Retinal pigment epithelial cell (primary cell): ENCODE results near the gene ASB9.
A peak's percentile ranks its signal among the peaks of the same experiment; 100 is the strongest.

Source experiments
- DNase-seq: peaks from one replicate; pipeline ENCODE4 v3.0.0-alpha.2; 2010; ENCODE audit warnings: low read depth
- H3K4me3 ChIP-seq: 2 replicates; pipeline ENCODE4 v1.5.1; 2011; ENCODE audit warnings: mild to moderate bottlenecking, low read length, control low read depth, moderate library complexity
- TF ChIP-seq, protein P1 (sequence below): conservative IDR thresholded peaks from 2 replicates; pipeline ENCODE4 v1.5.1; 2011; ENCODE audit warnings: low read depth, low read length, control low read depth, inconsistent platforms

The ASB9 gene

DNA sequence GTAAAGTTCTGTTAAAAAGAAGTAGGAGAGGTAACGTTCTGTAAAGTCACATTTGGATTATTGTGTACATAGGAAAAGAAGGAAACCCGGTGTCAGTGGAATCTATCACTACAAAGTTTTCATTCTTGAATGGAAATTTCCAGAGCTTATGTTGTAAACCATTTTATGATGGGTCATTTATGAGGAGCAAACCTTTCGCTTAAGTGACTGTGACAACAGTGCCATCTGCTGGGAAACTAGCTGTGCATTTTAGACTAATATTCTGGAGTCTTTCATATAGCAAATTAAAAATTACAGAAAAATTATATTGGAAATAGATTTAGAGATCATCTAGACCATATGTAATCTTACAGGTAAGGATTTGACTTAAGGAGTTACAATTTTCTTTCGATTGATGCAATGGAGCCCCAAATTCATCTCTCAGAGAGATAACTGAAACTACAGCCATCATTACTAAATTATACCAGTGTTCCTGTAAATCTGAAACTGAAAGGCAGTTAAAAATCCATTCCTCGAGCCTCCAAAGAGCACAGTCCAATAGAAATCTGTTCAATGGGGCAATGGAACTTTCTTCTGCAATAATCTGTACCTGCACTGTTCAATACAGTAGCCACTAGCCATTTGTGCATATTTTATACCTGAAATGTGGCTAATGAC, 26.9 kb downstream of the ASB9 start:
- H3K4me3 ChIP-seq = no peak overlapping the region
- DNase-seq = no peak
- TF ChIP-seq, protein P1, sequence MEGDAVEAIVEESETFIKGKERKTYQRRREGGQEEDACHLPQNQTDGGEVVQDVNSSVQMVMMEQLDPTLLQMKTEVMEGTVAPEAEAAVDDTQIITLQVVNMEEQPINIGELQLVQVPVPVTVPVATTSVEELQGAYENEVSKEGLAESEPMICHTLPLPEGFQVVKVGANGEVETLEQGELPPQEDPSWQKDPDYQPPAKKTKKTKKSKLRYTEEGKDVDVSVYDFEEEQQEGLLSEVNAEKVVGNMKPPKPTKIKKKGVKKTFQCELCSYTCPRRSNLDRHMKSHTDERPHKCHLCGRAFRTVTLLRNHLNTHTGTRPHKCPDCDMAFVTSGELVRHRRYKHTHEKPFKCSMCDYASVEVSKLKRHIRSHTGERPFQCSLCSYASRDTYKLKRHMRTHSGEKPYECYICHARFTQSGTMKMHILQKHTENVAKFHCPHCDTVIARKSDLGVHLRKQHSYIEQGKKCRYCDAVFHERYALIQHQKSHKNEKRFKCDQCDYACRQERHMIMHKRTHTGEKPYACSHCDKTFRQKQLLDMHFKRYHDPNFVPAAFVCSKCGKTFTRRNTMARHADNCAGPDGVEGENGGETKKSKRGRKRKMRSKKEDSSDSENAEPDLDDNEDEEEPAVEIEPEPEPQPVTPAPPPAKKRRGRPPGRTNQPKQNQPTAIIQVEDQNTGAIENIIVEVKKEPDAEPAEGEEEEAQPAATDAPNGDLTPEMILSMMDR = peak; percentile 62

DNA sequence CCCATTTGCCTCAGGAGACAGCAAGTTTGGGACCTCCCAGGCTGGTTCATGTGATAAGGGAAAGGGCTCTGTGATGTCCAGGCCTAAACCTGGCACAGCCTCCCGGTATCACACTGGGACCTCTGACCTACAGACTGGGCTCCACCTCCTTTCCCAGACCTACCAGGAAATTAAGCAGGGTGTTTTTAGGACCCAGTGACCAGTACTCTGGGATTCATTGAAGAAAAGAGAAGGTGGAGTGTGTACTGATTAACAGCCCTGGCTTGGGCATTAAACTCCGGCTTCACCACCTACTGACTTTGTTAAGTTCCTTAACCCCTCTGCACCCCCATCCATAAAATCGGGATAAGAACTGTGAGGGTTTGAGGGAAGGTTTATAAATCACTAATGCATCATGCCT, 28.6 kb downstream of the ASB9 start:
- TF ChIP-seq, protein P1 = no peak
- DNase-seq = no peak
- no peak overlapping the region for H3K4me3 ChIP-seq

DNA sequence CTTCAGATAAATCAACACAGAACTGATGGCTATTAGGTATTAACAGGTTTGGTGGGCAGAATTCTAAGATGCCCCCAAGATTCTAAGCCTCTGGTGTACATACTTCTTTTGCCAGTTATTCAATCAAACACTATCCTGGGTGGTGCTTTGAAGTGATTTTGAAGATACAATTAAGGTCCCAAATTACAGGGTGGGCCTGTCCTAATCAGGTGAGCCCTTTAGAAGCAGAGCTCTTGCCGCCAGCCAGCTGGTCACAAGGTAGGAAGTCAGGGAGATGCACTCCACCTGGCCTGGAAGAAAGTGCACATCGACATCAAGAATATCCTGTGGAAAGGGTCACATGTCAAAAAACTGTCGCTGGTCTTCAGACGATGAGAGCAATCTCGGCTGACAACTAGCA, 29.5 kb downstream of the ASB9 start:
- no peak for DNase-seq
- H3K4me3 ChIP-seq = no peak overlapping the region
- TF ChIP-seq, protein P1 = no peak

DNA sequence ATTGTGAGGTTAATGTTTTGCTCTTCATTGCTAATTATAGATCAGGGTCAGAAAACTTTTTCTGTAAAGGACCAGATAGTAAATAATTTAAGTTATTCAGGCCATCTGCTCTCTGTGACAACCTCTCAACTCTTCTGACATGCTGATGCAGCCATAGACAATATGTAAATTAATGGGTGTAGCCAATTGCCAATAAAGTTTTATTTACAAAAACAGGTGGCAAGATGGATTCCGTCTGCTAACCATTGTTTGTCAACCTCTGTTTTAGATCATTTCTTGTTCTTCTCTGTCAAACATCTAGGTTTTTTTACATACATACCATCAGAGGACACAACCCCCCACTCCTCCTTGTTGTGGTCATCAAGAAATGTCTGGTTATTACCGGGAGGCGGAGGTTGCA, 33.7 kb downstream of the ASB9 start:
- DNase-seq = no peak
- H3K4me3 ChIP-seq = no peak overlapping the region
- TF ChIP-seq, protein P1 = no peak

DNA sequence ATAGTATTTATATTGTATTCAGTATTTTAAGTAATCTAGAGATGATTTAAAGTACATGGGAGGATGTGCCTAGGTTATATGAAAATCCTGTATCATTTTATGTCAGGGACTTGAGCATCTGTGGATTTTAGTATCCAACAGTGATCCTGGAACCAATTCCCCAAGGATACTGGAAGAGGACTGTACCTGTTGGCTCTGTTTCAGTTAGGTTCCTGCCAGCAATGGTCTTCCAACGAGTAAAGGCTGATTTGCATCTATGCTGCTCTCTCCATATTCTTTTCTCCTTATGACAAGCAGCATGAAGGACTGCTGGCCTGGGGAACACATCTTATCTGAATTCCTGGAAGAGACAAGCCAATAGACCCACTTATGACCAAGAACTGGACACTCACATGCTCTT, 34.9 kb downstream of the ASB9 start:
- H3K4me3 ChIP-seq = no peak overlapping the region
- no peak for DNase-seq
- TF ChIP-seq, protein P1 = no peak

DNA sequence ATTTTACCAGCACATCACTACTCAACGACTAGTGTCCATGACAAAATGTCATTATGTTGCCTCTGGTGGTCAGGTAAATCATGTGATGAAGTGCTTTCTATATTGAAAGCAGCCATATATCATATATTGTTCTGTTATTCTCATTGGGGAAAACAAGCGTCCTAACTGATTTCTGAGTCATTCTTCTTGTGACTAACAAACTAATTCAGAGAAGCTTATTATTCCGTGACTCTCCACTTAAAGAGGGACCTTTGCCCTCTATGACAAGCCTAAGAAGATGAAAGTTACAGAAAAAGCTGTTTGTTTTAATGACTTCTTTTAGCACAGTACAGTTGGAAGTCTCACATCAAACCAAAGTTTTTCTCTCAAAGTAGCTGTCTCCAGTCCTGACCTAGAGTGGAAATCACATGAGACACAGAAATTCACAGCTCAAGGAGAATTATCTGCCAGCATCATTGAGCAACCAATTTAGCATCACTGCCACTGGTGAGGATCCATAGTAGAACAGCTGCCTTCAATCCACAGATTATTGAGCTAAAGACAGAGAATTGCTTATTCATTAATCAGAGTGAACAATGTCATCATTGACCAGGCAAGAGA, 36.4 kb downstream of the ASB9 start:
- DNase-seq = peak; percentile 45
- no peak overlapping the region for H3K4me3 ChIP-seq
- TF ChIP-seq, protein P1 = no peak

DNA sequence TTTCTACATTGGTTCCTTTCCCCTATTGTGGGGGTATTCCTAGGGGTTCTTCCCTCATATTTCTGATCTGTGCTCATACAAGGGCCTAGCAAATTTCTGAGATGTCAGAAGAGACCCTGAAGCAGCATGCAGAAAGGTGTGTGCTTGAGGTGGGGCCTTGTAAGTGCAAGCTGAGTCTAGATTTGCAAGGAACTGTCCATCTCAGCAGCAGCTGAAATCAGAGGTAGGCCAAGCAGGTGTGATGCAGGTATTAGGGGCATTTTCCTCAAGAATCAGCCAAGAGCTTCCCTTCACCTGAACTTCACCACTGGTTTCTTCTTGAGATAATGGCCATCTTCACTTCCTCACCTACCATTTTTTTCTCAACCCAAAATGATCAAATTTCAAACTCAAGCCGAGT, 45.1 kb downstream of the ASB9 start:
- TF ChIP-seq, protein P1 = no peak
- no peak overlapping the region for H3K4me3 ChIP-seq
- no peak for DNase-seq
